Measurements from ENCODE around the gene ZC3H13. TPM values are rescaled to one million over a fixed set of nuclear protein-coding genes. Genes with fewer than 3 reads are reported as not detected.

Gene ZC3H13
- total RNA-seq, 1 experiment from 2014 or later = 61.9 TPM

DNA sequence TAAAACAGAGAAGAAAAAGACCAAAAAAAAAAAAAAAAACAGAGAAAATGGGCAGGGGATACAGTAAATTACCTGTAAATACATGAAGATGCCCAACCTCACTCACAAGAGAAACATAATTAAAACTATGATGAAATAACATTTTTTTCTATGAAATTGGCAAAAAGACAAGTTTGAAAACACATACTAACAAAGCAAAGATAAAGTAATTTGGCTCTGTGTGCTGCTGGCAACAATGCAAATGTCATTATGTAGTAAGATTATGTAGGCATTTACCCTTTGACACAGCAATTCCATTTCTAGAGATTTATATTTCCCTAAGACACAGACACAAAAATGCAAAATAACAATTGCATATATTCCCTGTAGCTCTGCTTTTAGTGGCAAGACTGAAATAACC lies 20.2 kb downstream of the ZC3H13 start:
- H3K4me3 Mint-ChIP-seq = no peak overlapping the region
- no peak overlapping the region for H4K91ac ChIP-seq (ENCODE audit: insufficient read length, low read depth, low read length)
- H3K79me2 ChIP-seq (ENCODE audit: insufficient read depth, low read length) = no peaks in the 10 kb centered on the region

More for the DNA sequence above, 20.2 kb downstream of the ZC3H13 start:
- Histone ChIP-seq H3K4me2 (ENCODE audit: insufficient read depth, insufficient read length, low read length) (no peak overlapping the region), H2BK12ac (ENCODE audit: insufficient read length, low read depth, low read length) (no peak overlapping the region), H3K4me1 (ENCODE audit: insufficient read depth, low read length) (no peaks in the 10 kb centered on the region), H3K18ac (ENCODE audit: insufficient read length, low read depth, low read length) (no peak overlapping the region), H2BK15ac (ENCODE audit: low read depth, low read length) (no peak overlapping the region), H4K8ac (replicated peaks; ENCODE audit: insufficient read length, low read depth, low read length) (no peak overlapping the region), H2BK20ac (ENCODE audit: low read depth, low read length, poor library complexity, severe bottlenecking) (no peak overlapping the region), H2BK5ac (ENCODE audit: insufficient read length, low read length) (no peak overlapping the region), H3K23me2 (ENCODE audit: insufficient read length, low read depth, low read length, poor library complexity, severe bottlenecking) (no peaks in the 10 kb centered on the region), H3K9me3 (ENCODE audit: control insufficient read depth, low read depth, low read length) (no peaks in the 10 kb centered on the region), H3K4ac (ENCODE audit: low read depth, low read length) (no peak overlapping the region), H3T11ph (ENCODE audit: low read length) (no peak overlapping the region), H3K23ac (ENCODE audit: insufficient read length, low read depth, low read length) (no peak overlapping the region), H3K9ac (ENCODE audit: extremely low read depth, insufficient read length, low read length) (no peak overlapping the region), H2AK5ac (ENCODE audit: insufficient read length, low read length) (no peak overlapping the region), H2BK120ac (ENCODE audit: low read depth, low read length, poor library complexity, severe bottlenecking) (no peak overlapping the region), H3K27me3 (ENCODE audit: insufficient read depth, low read length) (no peaks in the 10 kb centered on the region), H3K14ac (ENCODE audit: insufficient read depth, low read length) (no peak overlapping the region), H4K5ac (ENCODE audit: insufficient read length, low read depth, low read length) (no peak overlapping the region), H4K20me1 (ENCODE audit: control insufficient read depth, insufficient read depth, insufficient read length) (no peaks in the 10 kb centered on the region), H2AFZ (ENCODE audit: low read length) (no peak overlapping the region), H3K27ac (ENCODE audit: insufficient read length, low read depth, low read length) (no peak overlapping the region), H3K79me1 (ENCODE audit: insufficient read depth, low read depth, low read length, poor library complexity, severe bottlenecking) (no peaks in the 10 kb centered on the region), H3K56ac (ENCODE audit: insufficient read length, low read depth, low read length) (no peak overlapping the region)
- Mint-ChIP-seq H3K27ac (no peak overlapping the region), H3K4me1 (peaks cover 2 to 8% of the 10 kb centered on the region in 2 experiments; a peak in 3 of 4 replicates), H3K9me3 (peaks cover 5 to 11% of the 10 kb centered on the region in 2 experiments; a peak in 4 of 5 replicates), H3K36me3 (ENCODE audit: insufficient read depth in 1 of 3, low read depth in 3 of 3) (peaks cover 21 to 37% (median 30%) of the 10 kb centered on the region in 3 experiments), H3K27me3 (ENCODE audit: low read depth) (no peaks in the 10 kb centered on the region)
- no peak for DNase-seq
- no peak for TF ChIP-seq CTCF (conservative IDR thresholded peaks at IDR 0.05)

Data from H9 (cell line).